Stimulated activated effector memory CD8-positive, alpha-beta T cell treated with anti-CD3 and anti-CD28 coated beads, Interleukin-12 subunit alpha, Interleukin-12 subunit beta, amount 100 ng/mL, for 72 hours (primary cell): ENCODE measurements around the gene APOM.

ENCODE experiments used
- ATAC-seq: fragments of 150-1000 bp; cut with Tn5 transposase; 2 replicates; pipeline ENCODE4 v1.10.0; 2021
- DNase-seq, 2 donors: peaks; one replicate each; pipeline ENCODE4 v3.0.0; 2021 to 2022; ENCODE audit warnings: low spot score in 2 of 2
- H3K27ac Mint-ChIP-seq: one replicate; pipeline ENCODE4 v1.8.0; 2022; ENCODE audit warnings: mild to moderate bottlenecking, mixed read lengths
- H3K36me3 Mint-ChIP-seq: one replicate; pipeline ENCODE4 v1.8.0; 2022; ENCODE audit warnings: mild to moderate bottlenecking, mixed read lengths
- H3K4me1 Mint-ChIP-seq: one replicate; pipeline ENCODE4 v1.8.0; 2022; ENCODE audit warnings: mixed read lengths
- H3K4me3 Mint-ChIP-seq: one replicate; pipeline ENCODE4 v1.8.0; 2022; ENCODE audit warnings: mild to moderate bottlenecking, mixed read lengths
- H3K9me3 Mint-ChIP-seq: one replicate; pipeline ENCODE4 v1.8.0; 2022; ENCODE audit warnings: mixed read lengths

The APOM gene

DNA sequence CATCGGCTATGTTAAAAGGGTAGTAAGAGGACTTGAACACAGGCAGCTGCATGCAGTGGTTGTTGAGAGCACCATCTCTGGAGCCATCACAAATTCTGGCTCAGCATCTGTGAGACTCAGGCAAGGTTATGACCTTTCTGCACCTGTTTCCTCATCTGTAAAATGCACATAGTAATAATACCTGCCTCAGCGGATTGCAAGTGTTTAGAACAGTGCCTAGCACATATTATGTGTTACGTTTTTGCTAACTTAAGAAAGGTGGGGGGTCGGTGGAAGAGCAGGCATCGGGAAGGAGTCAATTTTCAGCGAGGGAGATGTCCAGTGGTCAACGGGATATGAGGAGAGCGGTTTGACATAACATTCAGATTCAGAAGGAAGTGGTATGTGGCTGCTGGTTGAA, 22.3 kb downstream of the APOM start:
- H3K27ac Mint-ChIP-seq = no peak overlapping the region
- peaks cover 35% of the 10 kb centered on the region for H3K36me3 Mint-ChIP-seq
- ATAC-seq (no peak), DNase-seq (no peak)
- H3K4me3 Mint-ChIP-seq = no peak overlapping the region
- H3K9me3 Mint-ChIP-seq = no peaks in the 10 kb centered on the region
- peaks cover 34% of the 10 kb centered on the region for H3K4me1 Mint-ChIP-seq

GRCh38 chr6:31680226-31681134, 24.8 kb downstream of the APOM start, which contains the start of gene LY6G5C:
Gene LY6G5C, minus strand, starts transcription at chr6:31681067. Its CDS starts 694 bp downstream, at chr6:31680373.
- peaks cover 34% of the 10 kb centered on the region for H3K4me1 Mint-ChIP-seq
- ATAC-seq (peak; percentile 83), DNase-seq (peak; percentile 47 to 80)
- H3K27ac Mint-ChIP-seq = peak within 1 kb of the TSS; percentile 90
- no peaks in the 10 kb centered on the region for H3K9me3 Mint-ChIP-seq
- H3K36me3 Mint-ChIP-seq = peaks cover 19% of the 10 kb centered on the region
- peak within 1 kb of the TSS; percentile 83 for H3K4me3 Mint-ChIP-seq

GRCh38 chr6:31681135-31681671, 25.5 kb downstream of the APOM start:
- H3K27ac Mint-ChIP-seq = peak overlapping the region; percentile 90
- H3K36me3 Mint-ChIP-seq = peaks cover 26% of the 10 kb centered on the region
- no peaks in the 10 kb centered on the region for H3K9me3 Mint-ChIP-seq
- DNase-seq (peak in 1 of 2 donors; percentile 71), ATAC-seq (peak; percentile 74)
- peak overlapping the region; percentile 83 for H3K4me3 Mint-ChIP-seq
- H3K4me1 Mint-ChIP-seq = peaks cover 34% of the 10 kb centered on the region

GRCh38 chr6:31683591-31683990, 27.9 kb downstream of the APOM start:
- DNase-seq = no peak
- Mint-ChIP-seq H3K9me3 (no peaks in the 10 kb centered on the region), H3K36me3 (peaks cover 50% of the 10 kb centered on the region), H3K4me1 (peaks cover 26% of the 10 kb centered on the region), H3K27ac (peak overlapping the region; percentile 40), H3K4me3 (no peak overlapping the region)
- no peak for ATAC-seq

- Mint-ChIP-seq H3K9me3 (no peaks in the 10 kb centered on the region), H3K4me1 (peaks cover 12% of the 10 kb centered on the region), H3K27ac (peak overlapping the region; percentile 32), H3K36me3 (peaks cover 68% of the 10 kb centered on the region), H3K4me3 (no peak overlapping the region)
- DNase-seq (no peak), ATAC-seq (no peak)
Measured at GRCh38 chr6:31686483-31686882, 30.8 kb downstream of the APOM start.

- DNase-seq (no peak), ATAC-seq (no peak)
- Mint-ChIP-seq H3K27ac (peak overlapping the region; percentile 32), H3K9me3 (no peaks in the 10 kb centered on the region), H3K4me3 (no peak overlapping the region), H3K4me1 (peaks cover 8% of the 10 kb centered on the region), H3K36me3 (peaks cover 69% of the 10 kb centered on the region)
Measured at GRCh38 chr6:31687321-31687720, 31.6 kb downstream of the APOM start.

GRCh38 chr6:31687860-31688693, 32.4 kb downstream of the APOM start:
- DNase-seq (no peak), ATAC-seq (no peak)
- H3K4me1 Mint-ChIP-seq = peaks cover 8% of the 10 kb centered on the region
- peaks cover 71% of the 10 kb centered on the region for H3K36me3 Mint-ChIP-seq
- H3K9me3 Mint-ChIP-seq = no peaks in the 10 kb centered on the region
- no peak overlapping the region for H3K4me3 Mint-ChIP-seq
- peak overlapping the region; percentile 32 for H3K27ac Mint-ChIP-seq

DNA sequence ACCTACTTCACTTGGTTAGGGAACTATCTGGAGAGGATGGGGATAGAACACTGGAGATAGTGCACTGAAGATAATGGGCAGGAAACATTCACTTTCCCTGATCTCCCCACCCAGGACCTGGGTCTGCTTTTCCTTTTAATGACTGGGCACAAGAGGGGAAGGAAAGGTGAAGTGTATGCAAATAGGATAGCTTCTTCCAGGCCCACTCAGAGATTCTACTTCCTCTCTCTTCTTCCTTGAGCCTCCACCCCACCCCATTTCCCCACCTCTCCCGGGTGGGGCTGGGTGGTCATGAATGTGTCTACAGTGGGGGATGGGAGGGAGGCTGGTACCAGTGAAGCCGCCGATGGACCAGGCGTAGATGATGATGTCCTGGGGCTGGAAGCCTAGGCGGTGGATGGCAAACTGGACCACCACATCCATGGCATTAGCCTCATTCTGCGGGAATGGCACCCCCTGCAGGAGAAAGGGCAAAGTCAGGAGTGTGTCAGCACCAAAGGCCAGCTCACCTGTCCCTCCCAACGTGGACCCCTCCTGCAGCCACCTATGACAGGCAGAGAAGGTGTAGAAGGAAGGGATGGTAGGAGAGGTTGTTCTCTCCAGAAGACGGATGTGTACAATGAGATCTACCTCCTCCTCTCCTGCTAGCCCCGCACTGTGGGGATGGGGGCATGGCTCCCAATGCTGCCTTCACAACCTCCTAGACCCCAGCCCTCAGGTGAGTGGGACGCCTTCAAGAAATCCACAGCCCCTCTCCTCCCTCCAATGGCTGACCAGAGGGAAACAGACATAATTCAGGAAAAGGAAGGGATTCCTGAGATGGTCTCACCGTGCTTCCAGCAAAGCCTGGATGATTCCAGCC, 33.8 kb downstream of the APOM start:
- no peaks in the 10 kb centered on the region for H3K9me3 Mint-ChIP-seq
- H3K4me3 Mint-ChIP-seq = no peak overlapping the region
- H3K4me1 Mint-ChIP-seq = peaks cover 8% of the 10 kb centered on the region
- ATAC-seq (peak; percentile 39), DNase-seq (no peak)
- H3K36me3 Mint-ChIP-seq = peaks cover 85% of the 10 kb centered on the region
- peak overlapping the region; percentile 74 for H3K27ac Mint-ChIP-seq

DNA sequence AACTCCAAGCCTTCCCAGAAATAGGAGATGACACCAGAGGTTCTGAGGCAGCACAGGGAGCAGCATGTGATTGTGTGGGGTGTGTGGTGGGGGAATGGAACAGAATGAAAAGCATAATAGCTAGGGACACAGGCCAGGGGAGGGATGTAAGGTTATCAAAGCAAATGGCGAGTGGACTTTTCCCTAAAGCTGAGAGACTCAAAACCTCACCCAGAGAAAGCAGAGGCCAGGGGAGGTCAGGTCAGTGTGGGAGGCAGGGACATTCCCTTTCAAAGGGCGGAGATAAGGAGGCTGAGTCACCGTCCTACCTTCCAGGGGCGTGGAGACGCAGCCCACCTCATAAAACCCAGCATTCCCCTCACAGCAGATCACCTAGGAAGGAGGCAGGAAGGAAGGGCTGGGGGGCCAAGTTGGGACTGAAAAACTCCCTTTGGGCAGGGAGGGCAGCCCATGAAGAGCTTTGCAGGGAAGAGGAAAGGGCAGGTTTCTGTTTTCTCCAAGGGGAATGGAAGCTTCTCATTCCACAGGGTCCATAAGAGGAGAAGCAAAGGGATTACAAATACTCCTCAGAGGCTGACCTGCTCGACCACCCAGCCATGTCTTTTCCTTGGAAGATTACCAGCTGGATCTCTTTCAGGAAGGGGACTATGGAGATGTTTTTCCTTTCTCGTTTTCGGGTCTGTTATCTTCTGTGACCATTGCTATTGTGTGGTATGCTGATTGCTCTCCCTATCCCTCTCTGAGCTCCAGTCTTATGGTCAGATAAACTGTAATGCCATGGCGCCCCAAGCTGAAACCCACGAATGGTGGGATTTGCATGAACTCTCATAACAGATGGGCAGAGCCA, 34.8 kb downstream of the APOM start:
- peak overlapping the region; percentile 74 for H3K27ac Mint-ChIP-seq
- no peaks in the 10 kb centered on the region for H3K9me3 Mint-ChIP-seq

GRCh38 chr6:31691078-31691463, 35.4 kb downstream of the APOM start:
- Mint-ChIP-seq H3K27ac (no peak overlapping the region), H3K36me3 (peaks cover 87% of the 10 kb centered on the region)
- ATAC-seq = no peak

More for the DNA sequence above, 34.8 kb downstream of the APOM start:
- H3K36me3 Mint-ChIP-seq = peaks cover 87% of the 10 kb centered on the region
- peaks cover 8% of the 10 kb centered on the region for H3K4me1 Mint-ChIP-seq
- ATAC-seq (no peak), DNase-seq (no peak)
- no peak overlapping the region for H3K4me3 Mint-ChIP-seq

DNA sequence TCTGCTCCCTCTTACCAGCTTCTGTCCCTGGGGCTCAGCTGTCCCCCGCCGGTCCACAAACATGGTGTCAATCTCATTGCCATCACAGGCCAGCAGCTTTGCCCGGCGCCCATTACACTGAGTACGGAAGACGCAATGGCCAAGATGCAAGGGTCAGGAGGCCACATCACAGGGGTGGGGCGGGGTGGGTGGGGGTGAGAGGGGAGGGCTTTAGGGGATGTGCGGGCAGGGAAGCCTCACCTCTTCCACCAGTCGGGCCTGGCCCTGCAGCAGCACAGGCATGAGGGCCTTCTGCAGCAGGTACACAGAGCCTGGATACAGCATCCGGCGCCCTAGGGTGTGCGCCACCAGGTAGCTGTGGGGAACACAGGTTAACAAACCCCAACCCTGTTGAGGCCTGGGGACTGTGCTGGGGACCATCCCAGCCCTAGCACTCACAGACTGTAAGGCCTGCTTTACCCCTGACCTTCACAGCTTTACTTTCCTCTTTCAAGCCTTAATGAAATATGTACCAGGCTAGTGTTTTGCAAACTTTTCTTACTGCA, 35.9 kb downstream of the APOM start:
- DNase-seq (no peak), ATAC-seq (no peak)
- Mint-ChIP-seq H3K27ac (no peak overlapping the region), H3K4me3 (no peak overlapping the region), H3K9me3 (no peaks in the 10 kb centered on the region), H3K4me1 (peaks cover 8% of the 10 kb centered on the region), H3K36me3 (peaks cover 87% of the 10 kb centered on the region)

More at GRCh38 chr6:31691078-31691463, 35.4 kb downstream of the APOM start:
- H3K9me3 Mint-ChIP-seq = no peaks in the 10 kb centered on the region
- DNase-seq = no peak
- H3K4me1 Mint-ChIP-seq = peaks cover 8% of the 10 kb centered on the region
- H3K4me3 Mint-ChIP-seq = no peak overlapping the region

GRCh38 chr6:31692353-31692752, 36.7 kb downstream of the APOM start:
- peaks cover 87% of the 10 kb centered on the region for H3K36me3 Mint-ChIP-seq
- no peaks in the 10 kb centered on the region for H3K9me3 Mint-ChIP-seq
- ATAC-seq = no peak
- H3K27ac Mint-ChIP-seq = no peak overlapping the region
- H3K4me1 Mint-ChIP-seq = peaks cover 13% of the 10 kb centered on the region
- no peak for DNase-seq
- no peak overlapping the region for H3K4me3 Mint-ChIP-seq

GRCh38 chr6:31692886-31693285, 37.2 kb downstream of the APOM start:
- peaks cover 87% of the 10 kb centered on the region for H3K36me3 Mint-ChIP-seq
- H3K4me1 Mint-ChIP-seq = peaks cover 18% of the 10 kb centered on the region
- no peak overlapping the region for H3K4me3 Mint-ChIP-seq
- H3K27ac Mint-ChIP-seq = no peak overlapping the region
- no peaks in the 10 kb centered on the region for H3K9me3 Mint-ChIP-seq
- no peak for DNase-seq
- ATAC-seq = no peak
